AG04450 (cell line): ENCODE data around the gene ZDHHC14. TPM values are rescaled to one million over a fixed set of nuclear protein-coding genes. Genes with fewer than 3 reads are reported as not detected.

Experiments
- CTCF ChIA-PET: fragments of 300-600, 350-600 bp; formaldehyde crosslinking; extraction: SDS; loops from one replicate; lab custom pipeline; 2022; ENCODE audit warnings: antibody characterized with exemption, inconsistent platforms; lab: Charles Lee
- POLR2A ChIA-PET: fragments of 350-600 bp; formaldehyde crosslinking; extraction: SDS; loops from one replicate; lab custom pipeline; 2021; ENCODE audit warnings: antibody characterized with exemption, inconsistent platforms; lab: Yijun Ruan, JAX
- DNase-seq: peaks from one replicate; pipeline ENCODE4 v3.0.0-alpha.2; 2011; ENCODE audit warnings: low read depth, low spot score
- H3K27ac ChIP-seq: one replicate; pipeline ENCODE4 v1.5.1; 2012; ENCODE audit warnings: low read depth, low read length, control low read depth
- H3K27me3 ChIP-seq: one replicate; pipeline ENCODE4 v1.6.0; 2012; ENCODE audit warnings: low read length; ENCODE audit not compliant: control insufficient read depth, insufficient read depth
- H3K4me3 ChIP-seq: 2 replicates; pipeline ENCODE4 v1.5.1; 2011; ENCODE audit warnings: mild to moderate bottlenecking, low read depth, low read length, control low read depth
- H3K9me3 ChIP-seq: 2 replicates; pipeline ENCODE4 v1.5.1; 2012; ENCODE audit warnings: low read length; ENCODE audit not compliant: control insufficient read depth, insufficient read depth
- CTCF ChIP-seq: IDR thresholded peaks from 2 replicates; pipeline ENCODE4 v1.5.1; 2011; ENCODE audit warnings: low read depth, low read length, control low read depth, inconsistent platforms
- polyA plus RNA-seq: library from polyadenylated mRNA; depleted of rRNA; stranded (reverse); fragments of >200 nt; gene quantifications from 2 replicates; pipeline ENCODE4 v1.2.3, GENCODE V29; 2011

The ZDHHC14 gene
- polyA plus RNA-seq, 1 experiment: 2.2 TPM

GRCh38 chr6:157412791-157413190 lies 31.8 kb downstream of the ZDHHC14 start:
- POLR2A ChIA-PET: no interaction called here

GRCh38 chr6:157420497-157420896 lies 39.5 kb downstream of the ZDHHC14 start:
- ChIA-PET POLR2A (no interaction called here), CTCF (no interaction called here)
- DNase-seq: no peak

More at GRCh38 chr6:157412791-157413190, 31.8 kb downstream of the ZDHHC14 start:
- CTCF ChIA-PET: no interaction called here
- no peak for DNase-seq
- Histone ChIP-seq H3K9me3 (no peaks in the 10 kb centered on the region), H3K27me3 (no peaks in the 10 kb centered on the region), H3K27ac (no peak overlapping the region), H3K4me3 (no peak overlapping the region)
- no peak for TF ChIP-seq CTCF

DNA sequence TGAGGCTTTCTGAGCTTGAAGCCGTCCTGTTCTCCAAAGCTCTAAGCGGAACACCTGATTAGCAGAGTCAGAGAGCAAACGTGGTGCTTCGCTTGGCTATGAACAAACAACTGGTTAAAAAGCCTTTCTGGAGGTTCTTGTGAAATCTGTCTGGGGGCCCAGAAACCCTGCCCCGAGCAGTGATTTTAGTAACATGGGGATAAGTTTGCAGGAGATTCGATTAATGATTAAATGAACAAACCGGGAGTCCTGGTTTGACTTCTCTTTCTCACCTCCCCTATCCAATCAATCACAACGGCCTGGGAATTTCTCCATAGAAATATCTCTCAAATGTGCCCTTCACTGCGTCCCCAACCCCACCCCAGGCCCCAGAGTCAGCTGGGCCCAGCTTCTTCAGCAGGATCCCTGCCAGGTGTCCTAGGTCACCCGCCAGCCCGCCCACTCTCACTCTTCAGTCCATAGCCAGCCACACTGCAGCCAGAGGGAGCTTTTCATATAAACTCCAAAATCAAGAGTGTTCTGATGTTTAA lies 43.6 kb downstream of the ZDHHC14 start:
- ChIA-PET POLR2A (interaction anchor here (0.7 kb wide), 1 partner anchor 10 kb away, joined by 5 read pairs; no protein-coding TSS in a partner anchor), CTCF (interaction anchor here (1.0 to 1.1 kb wide), 2 partner anchors 12 to 13 kb away, joined by 3 to 4 read pairs; no protein-coding TSS in a partner anchor)
- H3K4me3 ChIP-seq: no peak overlapping the region
- H3K27ac ChIP-seq: no peak overlapping the region
- no peaks in the 10 kb centered on the region for H3K9me3 ChIP-seq
- peaks cover 18% of the 10 kb centered on the region for H3K27me3 ChIP-seq
- DNase-seq: no peak
- TF ChIP-seq CTCF: no peak

More at GRCh38 chr6:157420497-157420896, 39.5 kb downstream of the ZDHHC14 start:
- no peak overlapping the region for H3K27ac ChIP-seq
- H3K27me3 ChIP-seq: peaks cover 13% of the 10 kb centered on the region
- no peak overlapping the region for H3K4me3 ChIP-seq
- TF ChIP-seq CTCF: no peak
- H3K9me3 ChIP-seq: no peaks in the 10 kb centered on the region

DNA sequence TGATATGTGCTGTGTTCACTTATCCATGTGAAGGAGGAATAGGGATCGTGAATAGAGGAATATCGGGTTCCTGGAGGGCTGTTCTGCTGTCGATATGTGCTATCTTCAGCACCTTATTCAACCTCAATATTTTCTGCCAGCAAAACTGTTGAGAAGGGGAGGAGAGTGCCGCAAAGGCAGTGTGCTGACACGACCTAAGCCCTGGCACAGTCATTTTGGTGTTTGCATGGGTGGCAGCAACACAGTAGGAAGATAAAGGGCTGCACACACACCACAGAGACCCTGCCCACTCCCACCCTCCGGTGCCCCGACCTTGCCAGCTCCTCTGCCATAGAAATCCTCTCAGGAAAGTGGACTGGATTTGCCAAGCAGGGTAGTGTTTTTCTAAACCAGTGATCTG lies 47.0 kb downstream of the ZDHHC14 start:
- POLR2A ChIA-PET: no interaction called here
- DNase-seq: no peak
- Histone ChIP-seq H3K4me3 (no peak overlapping the region), H3K27ac (no peak overlapping the region), H3K9me3 (no peaks in the 10 kb centered on the region), H3K27me3 (peaks cover 21% of the 10 kb centered on the region)
- no peak for TF ChIP-seq CTCF
- CTCF ChIA-PET: no interaction called here

DNA sequence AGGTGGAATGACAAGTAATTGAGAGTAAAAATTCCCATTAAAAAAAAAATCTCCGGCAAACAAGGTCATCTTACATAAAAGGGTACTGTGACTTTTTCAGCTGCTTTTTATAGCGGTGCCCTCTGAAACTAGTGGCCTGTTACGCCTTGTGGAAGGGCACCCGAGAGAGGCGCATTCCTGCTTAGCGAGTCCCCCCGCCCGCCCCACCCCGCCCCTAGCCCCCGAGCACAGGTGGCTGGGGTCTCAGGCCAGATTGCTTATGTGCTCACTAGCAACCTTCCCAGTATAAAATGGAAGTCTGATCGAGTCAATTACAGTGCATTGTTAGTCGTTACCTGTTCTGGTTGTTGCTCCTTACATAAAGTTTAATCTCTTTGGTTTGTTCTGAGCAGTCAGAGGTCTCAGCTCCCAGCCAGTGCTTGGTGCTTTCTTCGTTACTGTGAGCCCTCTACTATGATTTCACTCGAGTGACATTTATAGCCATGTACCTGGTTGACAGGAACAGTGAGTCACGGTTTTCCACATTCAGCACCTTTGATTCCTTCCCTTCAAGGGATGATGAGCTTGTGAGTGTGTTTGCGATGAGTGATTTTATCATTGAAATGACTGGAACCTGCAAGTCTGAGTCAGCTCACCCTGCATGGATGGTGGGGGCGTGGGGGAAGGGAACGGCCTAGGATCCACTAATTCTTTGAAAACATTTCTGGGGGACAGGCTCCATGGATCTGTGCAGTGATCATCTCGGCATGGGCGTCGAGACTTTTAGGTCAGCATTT lies 47.6 kb downstream of the ZDHHC14 start:
- CTCF ChIA-PET: no interaction called here
- TF ChIP-seq CTCF: no peak
- Histone ChIP-seq H3K9me3 (no peaks in the 10 kb centered on the region), H3K4me3 (no peak overlapping the region), H3K27me3 (peaks cover 19% of the 10 kb centered on the region), H3K27ac (no peak overlapping the region)
- no peak for DNase-seq
- POLR2A ChIA-PET: no interaction called here
